ENCODE data around the gene SH3BP2. TPM values are rescaled to one million over a fixed set of nuclear protein-coding genes. Genes with fewer than 3 reads are reported as not detected.

Gene SH3BP2
- total and polyA plus RNA-seq, 10 of the 15 experiments (the other 5 are each of a cell fraction or from before 2014, with no cell fraction given) = 1.1 to 61.8 (median 23.9) TPM

- no peak for TF ChIP-seq ZBTB33 (IDR thresholded peaks at IDR 0.05)
- peak; percentile 94 for TF ChIP-seq ATF7 (IDR thresholded peaks at IDR 0.05; ENCODE audit: low read depth)
- TF ChIP-seq MTA2 (IDR thresholded peaks at IDR 0.05; ENCODE audit: low read depth) = peak; percentile 84
- TF ChIP-seq PAX5 (IDR thresholded peaks at IDR 0.05; ENCODE audit: borderline replicate concordance, low read depth, low read length) = peak; percentile 92
- TF ChIP-seq RELB (IDR thresholded peaks at IDR 0.05; ENCODE audit: low read depth) = peak; percentile 58; the same call in 1 of the 2 replicates
- TF ChIP-seq MYB (IDR thresholded peaks at IDR 0.05; ENCODE audit: borderline replicate concordance, low read depth, low read length) = no peak
- TF ChIP-seq ETV6 (conservative IDR thresholded peaks at IDR 0.05 in 1 of 2, IDR thresholded peaks at IDR 0.05 in 1 of 2; ENCODE audit: borderline replicate concordance in 1 of 2, low read depth in 1 of 2) = peak in 1 of 2 experiments; percentile 88; a peak in 2 of 4 replicates
- TF ChIP-seq RBBP5 (conservative IDR thresholded peaks at IDR 0.05) = no peak
- peak; percentile 93 for TF ChIP-seq IKZF1 (conservative IDR thresholded peaks at IDR 0.05)
- TF ChIP-seq USF2 (IDR thresholded peaks at IDR 0.05; ENCODE audit: borderline replicate concordance, low read depth, low read length) = no peak; the same call in 1 of the 2 replicates
- TF ChIP-seq CBX3 (IDR thresholded peaks at IDR 0.05; ENCODE audit: borderline replicate concordance, low read depth) = no peak
- peak; percentile 98 for TF ChIP-seq SKIL (IDR thresholded peaks at IDR 0.05; ENCODE audit: low read depth, poor library complexity, severe bottlenecking)
- peak; percentile 85; the same call in 1 of the 2 replicates for TF ChIP-seq NBN (IDR thresholded peaks at IDR 0.05)
- TF ChIP-seq POLR2AphosphoS5 (IDR thresholded peaks at IDR 0.05; ENCODE audit: low read length) = no peak
- peak; percentile 97; the same call in 1 of the 2 replicates for TF ChIP-seq ZBED1 (IDR thresholded peaks at IDR 0.05; ENCODE audit: borderline replicate concordance)
- no peak for TF ChIP-seq BMI1 (IDR thresholded peaks at IDR 0.05; ENCODE audit: borderline replicate concordance)
- no peak for TF ChIP-seq HDAC6 (IDR thresholded peaks at IDR 0.05; ENCODE audit: unreplicated experiment)
- peak; percentile 77 for TF ChIP-seq DPF2 (IDR thresholded peaks at IDR 0.05)
- TF ChIP-seq E2F4 (IDR thresholded peaks at IDR 0.05; ENCODE audit: low read depth, low read length) = no peak
- TF ChIP-seq SRF (IDR thresholded peaks at IDR 0.05; ENCODE audit: low read depth in 2 of 2, low read length in 2 of 2) = peak in 1 of 2 experiments; percentile 47; a peak in 1 of 4 replicates
- peak; percentile 100 for TF ChIP-seq TBL1XR1 (IDR thresholded peaks at IDR 0.05; ENCODE audit: low read depth, low read length)
Measured at GRCh38 chr4:2787230-2788100, 5.4 kb upstream of the SH3BP2 start (continued).
